Measurements from ENCODE around the gene MNX1.

The MNX1 gene

GRCh38 chr7:157010588-157011332, at the start of gene MNX1:
MNX1 (minus strand) TSS chr7:157010663; CDS start chr7:157010350, 313 bp downstream.
- FAIRE-seq = no peak

- no peak for FAIRE-seq
Measured at GRCh38 chr7:157059534-157059933, 49.1 kb upstream of the MNX1 start.

DNA sequence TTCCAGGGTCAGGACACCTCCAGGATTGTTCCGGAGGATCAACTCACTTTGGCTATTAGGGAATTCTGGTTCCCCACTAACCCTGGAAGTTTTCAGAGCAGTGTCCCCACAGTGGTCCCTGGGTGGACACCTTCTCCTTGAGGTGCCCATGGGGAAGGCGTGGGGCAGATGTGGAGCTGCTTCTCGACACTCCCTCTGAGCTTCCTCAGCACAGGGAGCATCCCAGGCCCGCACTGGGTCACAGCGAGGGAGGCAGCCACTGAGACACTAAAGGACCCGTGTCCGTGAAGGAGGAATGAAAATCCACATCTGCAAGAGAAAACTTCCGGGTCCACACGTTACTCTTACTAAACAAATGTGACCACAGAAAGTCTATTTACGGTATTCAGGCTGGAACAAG, 48.2 kb upstream of the MNX1 start:
- FAIRE-seq = no peak

- no peak for FAIRE-seq
Measured at GRCh38 chr7:157058068-157058467, 47.6 kb upstream of the MNX1 start.

DNA sequence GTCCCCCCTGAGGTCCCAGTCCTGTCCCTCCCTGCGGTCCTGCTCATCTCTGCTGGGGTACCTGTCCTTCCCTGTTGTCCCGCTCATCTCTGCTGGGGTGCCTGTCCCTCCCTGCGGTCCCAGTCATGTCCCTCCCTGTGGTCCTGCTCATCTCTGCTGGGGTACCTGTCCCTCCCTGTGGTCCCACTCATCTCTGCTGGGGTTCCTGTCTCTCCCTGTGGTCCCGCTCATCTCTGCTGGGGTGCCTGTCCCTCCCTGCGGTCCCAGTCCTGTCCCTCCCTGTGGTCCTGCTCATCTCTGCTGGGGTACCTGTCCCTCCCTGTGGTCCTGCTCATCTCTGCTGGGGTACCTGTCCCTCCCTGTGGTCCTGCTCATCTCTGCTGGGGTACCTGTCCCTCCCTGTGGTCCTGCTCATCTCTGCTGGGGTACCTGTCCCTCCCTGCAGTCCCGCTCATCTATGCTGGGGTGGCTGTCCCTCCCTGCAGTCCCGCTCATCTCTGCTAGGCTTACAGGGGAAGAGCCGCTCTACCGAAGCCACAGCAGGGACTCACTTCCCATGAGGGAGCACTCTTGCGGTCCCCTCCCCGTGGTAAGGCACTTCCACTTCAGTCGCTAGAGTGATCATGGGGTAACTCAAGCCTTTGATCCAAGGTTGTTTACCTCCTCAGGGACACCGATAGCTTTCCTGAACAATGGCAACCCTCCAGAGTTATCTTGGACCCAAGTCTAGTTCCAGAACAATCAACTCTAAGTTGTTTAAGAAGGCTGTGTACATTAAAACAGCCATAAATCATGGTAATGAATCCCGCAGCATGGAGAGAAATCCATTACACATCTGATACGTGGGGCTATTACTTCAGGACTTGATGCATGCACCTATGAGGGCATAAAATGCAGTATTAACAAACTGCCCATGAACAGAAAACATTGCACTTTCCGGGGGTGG, 46.8 kb upstream of the MNX1 start:
- FAIRE-seq = no peak

GRCh38 chr7:157056246-157056645, 45.8 kb upstream of the MNX1 start:
- FAIRE-seq = no peak

GRCh38 chr7:157054927-157055326, 44.5 kb upstream of the MNX1 start:
- FAIRE-seq = no peak

- no peak for FAIRE-seq
Measured at GRCh38 chr7:157053118-157053517, 42.7 kb upstream of the MNX1 start.

GRCh38 chr7:157047148-157047547, 36.7 kb upstream of the MNX1 start:
- no peak for FAIRE-seq

DNA sequence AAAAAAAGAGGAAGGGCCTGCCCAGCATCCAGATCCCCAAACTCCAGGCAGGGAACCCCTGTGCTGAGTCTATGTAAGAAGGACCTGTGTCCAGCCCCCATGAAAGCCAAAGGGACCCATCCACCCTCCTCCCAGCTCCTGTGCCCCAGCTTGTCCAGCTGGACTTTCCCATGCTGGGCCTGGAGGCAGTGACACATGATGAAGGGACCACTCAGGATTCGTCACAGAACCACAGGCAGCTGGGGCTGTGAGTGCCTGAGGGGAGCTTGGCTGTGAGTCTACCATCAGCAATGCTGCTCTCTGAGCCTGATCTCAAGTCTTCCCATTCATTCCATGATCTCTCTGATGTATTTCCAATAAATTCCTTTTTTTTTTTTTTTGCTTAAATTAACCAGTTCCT, 36.2 kb upstream of the MNX1 start:
- FAIRE-seq = no peak

- FAIRE-seq = no peak
Measured at GRCh38 chr7:157044943-157045660, 34.6 kb upstream of the MNX1 start.

- FAIRE-seq = no peak
Measured at GRCh38 chr7:157044147-157044687, 33.8 kb upstream of the MNX1 start.

- no peak for FAIRE-seq
Measured at GRCh38 chr7:157043745-157044144, 33.3 kb upstream of the MNX1 start.

DNA sequence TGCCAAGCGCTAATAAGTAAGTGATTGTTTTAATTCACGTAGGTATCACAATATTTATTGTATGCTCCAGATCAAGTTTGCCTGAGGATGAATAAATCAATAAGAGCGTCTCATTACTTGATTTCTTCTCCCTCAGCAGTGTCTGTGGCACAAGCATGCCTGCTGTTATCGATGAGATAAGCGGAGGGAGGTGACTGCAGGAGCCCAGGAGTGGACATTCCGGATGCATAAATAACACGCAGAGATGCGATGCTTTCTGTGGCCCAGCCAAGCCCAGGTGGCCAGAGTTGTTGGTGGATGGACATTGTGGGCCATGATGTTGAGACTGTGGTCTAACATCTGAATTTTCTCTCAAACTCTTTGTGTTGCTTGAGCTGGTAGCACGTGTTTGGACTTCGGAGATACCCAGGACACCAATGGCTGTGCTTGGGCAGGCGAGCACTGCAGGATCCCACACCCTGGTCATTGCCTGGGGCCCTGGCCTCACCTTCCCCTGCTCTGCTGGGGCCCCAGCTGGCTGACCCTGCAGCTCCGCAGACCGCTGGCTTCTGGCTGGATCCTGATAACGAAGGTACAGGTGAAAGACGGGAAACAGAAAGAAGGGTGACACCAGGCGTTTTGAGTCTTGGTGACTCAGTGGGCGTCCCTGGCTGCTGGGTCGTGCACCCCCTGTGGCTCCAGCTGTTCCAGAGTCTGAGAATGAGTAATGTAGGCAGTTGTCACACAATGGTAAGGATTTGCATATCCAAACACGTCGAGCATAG, 31.2 kb upstream of the MNX1 start:
- no peak for FAIRE-seq

GRCh38 chr7:157041004-157041403, 30.5 kb upstream of the MNX1 start:
- FAIRE-seq = no peak

DNA sequence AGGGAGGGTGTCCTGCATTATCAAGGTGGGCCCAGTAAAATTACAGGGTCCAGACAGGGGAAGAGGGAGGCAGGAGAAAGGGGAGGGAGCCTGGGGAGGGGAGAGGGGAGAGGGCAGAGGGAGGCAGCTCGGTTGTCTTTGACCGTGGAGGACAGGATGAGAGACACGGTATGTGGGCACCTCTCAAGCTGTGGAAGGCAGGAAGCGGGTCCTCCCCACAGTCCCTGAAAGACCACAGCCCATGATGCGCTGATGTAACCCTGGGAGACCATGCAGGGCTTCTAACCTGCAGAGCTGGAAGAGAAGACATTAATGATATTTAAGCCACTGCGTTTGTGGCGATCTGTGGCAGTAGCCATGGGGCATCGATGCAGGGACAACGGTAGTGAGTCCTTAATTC, 27.2 kb upstream of the MNX1 start:
- FAIRE-seq = no peak

- FAIRE-seq = no peak
Measured at GRCh38 chr7:157037028-157037427, 26.6 kb upstream of the MNX1 start.

- no peak for FAIRE-seq
Measured at GRCh38 chr7:157035979-157036378, 25.5 kb upstream of the MNX1 start.

GRCh38 chr7:157035302-157035701, 24.8 kb upstream of the MNX1 start:
- FAIRE-seq = no peak

GRCh38 chr7:157033483-157034473, 23.3 kb upstream of the MNX1 start:
- no peak for FAIRE-seq
